ENCODE measurements around the gene KRTAP9-7.
A peak's percentile ranks its signal among the peaks of the same experiment; 100 is the strongest.

The KRTAP9-7 gene

GRCh38 chr17:41322094-41322902 lies 46.8 kb downstream of the KRTAP9-7 start:
- peak; percentile 45 for DNase-seq (ENCODE audit: low read depth)

DNA sequence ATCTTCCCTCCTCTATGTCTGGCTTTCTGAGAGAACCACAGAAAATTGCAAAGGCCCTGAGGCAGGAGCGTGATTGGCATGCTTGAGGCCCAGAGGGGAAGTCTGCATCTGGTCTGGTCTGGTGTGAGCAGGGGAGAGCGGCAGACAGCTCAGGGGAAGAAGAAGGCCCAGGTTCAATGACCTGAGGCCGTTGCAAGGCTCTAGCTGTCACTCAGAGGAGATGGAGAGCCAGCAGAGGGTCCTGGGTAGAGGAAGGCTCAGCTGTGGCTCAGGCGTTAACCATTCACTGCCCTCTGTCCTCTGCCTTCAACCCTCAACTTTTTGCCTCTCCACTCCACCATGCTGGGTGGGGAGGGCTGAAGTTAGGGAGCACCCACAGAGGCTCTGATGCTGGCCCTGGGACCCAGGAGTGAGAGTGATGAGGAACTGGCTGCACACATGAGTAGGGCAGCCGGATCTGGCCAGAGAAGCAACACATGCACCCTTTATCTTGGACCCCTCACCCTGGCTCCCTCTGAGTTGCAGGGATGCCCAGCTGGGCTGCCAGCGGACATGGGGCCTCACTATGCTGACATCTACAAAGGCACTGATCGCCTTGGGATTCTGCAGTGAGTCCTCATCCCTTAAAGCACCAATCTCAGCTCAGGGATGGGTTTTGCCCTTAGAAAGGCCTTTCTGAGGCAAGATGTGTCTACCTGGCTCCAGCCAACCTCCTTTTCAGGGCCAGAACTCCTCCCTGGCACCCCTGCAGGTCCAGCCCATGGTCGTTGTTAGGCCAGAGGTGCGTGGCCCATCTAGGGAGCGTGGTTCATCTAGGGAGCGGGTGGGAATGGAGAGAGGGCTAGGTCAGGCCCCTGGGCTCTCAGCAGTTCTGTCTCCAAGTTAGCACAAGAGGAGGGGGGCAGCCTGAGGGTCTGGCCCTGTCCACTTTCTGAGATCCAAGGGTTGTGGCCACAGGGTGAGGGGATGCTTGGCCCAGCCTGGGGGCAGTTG lies 47.7 kb downstream of the KRTAP9-7 start:
- no peak for DNase-seq (ENCODE audit: low read depth)

- no peak for DNase-seq (ENCODE audit: low read depth)
These were observed 48.9 kb downstream of the KRTAP9-7 start for GRCh38 chr17:41324180-41325075.

DNA sequence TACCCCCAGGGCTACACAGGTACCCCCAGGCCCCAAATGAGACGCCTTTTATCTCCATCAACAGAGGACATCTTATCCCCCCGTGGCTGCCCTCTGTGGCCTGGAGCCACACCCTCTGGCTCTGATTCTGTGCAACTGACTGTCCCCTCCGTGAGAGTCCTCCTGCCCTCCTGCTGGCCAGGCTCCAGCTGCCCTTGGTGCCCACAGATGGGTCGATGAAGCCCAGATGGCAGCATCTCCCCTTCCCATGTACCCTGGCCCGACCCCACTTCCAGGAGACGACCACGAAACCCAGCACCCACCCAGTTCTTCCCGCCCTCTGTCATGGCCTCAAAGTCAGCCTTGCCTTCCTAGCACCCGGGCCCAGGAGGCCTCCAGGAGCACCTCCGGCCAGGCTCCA lies 49.6 kb downstream of the KRTAP9-7 start:
- no peak for DNase-seq (ENCODE audit: low read depth)

- DNase-seq (ENCODE audit: low read depth), result no peak
These were observed 50.1 kb downstream of the KRTAP9-7 start for GRCh38 chr17:41325611-41326010.

Data from GM04504 (cell line).